Endometrium (tissue), 2 donors: ENCODE data around the gene CFAP97D1.

Source experiments
- FAIRE-seq: peaks from 2 replicates; lab custom pipeline; 2012; peaks lifted over from hg19 to GRCh38; lab: Jason Lieb, UNC
- donor health status: control.
- donor health status: control.

CFAP97D1 gene

GRCh38 chr17:43780135-43780534 is at the start of gene CFAP97D1:
Gene CFAP97D1, plus strand, starts transcription at chr17:43780435. Its CDS starts 28 bp downstream, at chr17:43780463.
- FAIRE-seq = no peak

DNA sequence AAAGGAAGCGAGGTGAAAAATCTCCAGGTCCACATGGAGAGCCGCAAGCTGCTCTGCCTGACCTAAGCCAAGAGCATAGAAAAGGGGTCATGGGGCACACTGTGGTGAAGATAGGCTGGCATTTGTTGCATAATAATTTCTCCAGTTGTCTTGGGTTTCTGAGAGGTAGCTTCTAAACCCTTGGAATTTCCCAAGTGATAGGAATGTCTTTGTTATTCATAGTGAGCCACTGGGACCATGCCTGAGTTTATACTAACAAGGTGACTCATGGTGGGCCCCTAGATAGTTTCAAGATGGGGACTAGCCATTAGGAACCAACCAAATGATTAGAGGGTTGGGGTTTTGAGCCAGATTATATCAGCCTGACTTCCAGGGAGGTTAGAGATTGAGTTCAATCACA is 47.3 kb upstream of the CFAP97D1 start:
- no peak for FAIRE-seq

- FAIRE-seq = no peak
Observed at GRCh38 chr17:43733956-43734355, 46.3 kb upstream of the CFAP97D1 start.

GRCh38 chr17:43734376-43734775 is 45.9 kb upstream of the CFAP97D1 start:
- no peak for FAIRE-seq

DNA sequence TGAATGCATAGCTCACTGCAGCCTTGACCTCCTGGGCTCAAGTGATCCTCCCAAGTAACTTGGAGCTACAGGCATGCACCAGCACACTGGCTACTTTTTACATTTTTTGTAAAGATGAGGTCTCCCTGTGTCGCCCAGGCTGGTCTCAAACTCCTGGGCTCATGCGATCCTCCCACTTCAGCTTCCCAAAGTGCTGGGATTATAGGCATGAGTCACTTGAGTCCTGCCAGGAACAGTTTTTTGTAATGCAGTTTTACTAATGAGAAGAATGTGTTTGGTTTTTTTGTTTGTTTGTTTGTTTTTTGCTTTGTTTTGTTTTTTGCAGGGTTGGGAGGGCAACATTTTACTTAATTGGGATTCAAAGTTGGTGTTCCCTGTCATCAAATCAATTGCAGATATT is 43.8 kb upstream of the CFAP97D1 start:
- no peak for FAIRE-seq

GRCh38 chr17:43737722-43738121 is 42.5 kb upstream of the CFAP97D1 start:
- no peak for FAIRE-seq

GRCh38 chr17:43740541-43740940 is 39.7 kb upstream of the CFAP97D1 start:
- FAIRE-seq = no peak

DNA sequence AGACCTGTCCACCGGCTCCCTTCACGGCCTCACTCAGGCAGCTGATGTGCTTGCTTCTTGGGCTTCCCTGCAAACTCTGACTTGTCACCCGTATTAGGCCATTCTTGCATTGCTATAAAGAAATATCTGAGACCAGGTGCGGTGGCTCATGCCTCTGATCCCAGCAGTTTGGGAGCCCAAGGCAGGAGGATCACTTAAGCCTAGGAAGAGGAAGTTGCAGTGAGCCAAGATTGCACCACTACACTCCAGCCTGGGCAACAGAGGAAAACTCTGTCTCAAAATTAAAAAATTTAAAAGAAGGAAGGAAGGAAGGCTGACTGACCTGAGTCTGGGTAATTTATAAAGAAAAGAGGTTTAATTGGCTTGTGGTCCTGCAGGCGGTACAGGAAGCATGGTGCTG is 38.6 kb upstream of the CFAP97D1 start:
- no peak for FAIRE-seq

DNA sequence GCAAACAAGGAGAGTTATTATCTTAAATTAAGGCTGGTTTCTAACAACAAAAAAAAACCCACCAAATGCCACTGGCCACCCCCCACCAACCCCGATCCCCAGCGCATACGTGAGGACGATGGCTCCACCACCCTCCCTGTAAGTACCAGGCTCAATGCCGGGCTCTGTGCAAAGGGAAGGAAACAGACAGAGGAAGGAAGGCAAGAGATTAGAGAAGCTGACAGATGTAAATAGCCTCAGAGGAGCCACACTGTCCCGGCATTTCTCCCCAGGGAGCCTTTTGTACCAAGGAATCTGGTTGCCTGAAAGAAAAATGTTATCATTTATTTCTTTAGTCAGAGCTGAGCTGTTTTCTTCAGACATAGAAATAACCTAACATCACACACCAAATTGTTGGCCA is 34.7 kb upstream of the CFAP97D1 start:
- no peak for FAIRE-seq

- FAIRE-seq = no peak
Observed at GRCh38 chr17:43750153-43750552, 30.1 kb upstream of the CFAP97D1 start.

DNA sequence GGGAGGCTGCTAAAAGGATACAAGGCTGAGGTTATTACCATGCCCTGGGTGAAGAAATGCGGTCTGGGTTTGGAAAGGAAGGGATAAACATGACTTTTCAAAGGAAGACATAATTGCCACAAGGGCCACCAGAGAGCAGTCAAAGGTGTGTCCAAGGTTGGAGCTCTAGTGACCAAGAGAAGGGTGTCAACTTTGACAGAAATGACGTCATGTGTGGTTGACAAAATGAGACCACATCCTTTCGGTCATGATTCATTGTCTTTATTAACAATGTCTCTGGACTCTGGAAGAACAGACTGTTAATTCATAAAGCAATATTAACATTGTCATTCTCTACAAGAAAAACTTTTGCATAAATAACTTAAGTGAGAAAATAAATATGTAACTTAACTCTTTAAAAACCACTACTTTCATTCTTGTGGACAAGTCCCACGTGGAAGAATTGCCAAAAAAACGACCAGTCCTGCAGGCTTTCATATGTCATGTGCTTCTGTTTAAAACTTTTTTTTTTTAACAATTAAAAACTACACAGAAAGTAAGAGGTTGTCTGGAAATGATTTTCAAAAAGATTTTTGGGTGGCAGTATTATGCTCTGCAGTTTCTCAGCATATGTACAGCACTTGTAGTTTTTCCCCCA is 26.6 kb upstream of the CFAP97D1 start:
- FAIRE-seq = no peak

DNA sequence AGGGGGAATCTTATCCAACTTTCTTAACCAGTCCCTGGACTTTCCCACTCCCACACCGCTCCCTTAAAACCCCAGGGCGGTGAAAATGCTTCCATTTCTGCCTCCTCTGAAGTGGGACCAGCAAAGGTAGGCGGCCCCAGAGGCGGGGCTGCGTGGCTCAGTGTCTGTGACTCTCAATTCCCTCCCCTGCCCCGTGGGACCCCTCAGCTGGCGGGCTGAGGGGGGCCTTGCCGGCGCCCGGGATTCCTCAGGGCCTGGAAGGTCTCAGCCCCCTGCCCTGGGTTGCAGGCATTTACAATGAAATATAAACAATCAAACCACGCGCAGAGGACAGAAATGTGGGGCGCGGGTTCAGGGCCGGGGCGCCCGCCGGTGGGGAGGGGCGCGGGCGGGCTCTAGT is 25.3 kb upstream of the CFAP97D1 start:
- FAIRE-seq = no peak

GRCh38 chr17:43755389-43755875 is 24.8 kb upstream of the CFAP97D1 start:
- no peak for FAIRE-seq

DNA sequence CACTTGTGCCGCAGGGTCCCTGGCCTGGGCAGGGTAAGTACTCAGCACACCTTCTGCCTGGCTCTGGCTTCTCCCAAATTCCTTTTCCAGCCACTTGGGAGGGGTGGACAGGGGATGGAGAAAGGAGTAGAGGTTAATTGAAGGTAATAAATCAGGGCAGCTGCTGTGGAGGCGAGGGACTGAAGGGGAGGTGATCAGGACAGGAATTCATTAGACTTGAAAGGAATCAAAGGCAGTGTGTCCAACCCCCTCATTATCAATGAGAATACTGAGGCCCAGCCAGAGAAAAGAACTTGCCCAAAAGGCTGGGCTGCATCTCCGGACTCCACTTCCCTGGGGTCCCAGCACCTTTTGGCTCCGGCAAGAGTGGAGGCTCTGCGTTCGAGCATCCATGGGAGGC is 24.0 kb upstream of the CFAP97D1 start:
- no peak for FAIRE-seq

GRCh38 chr17:43757171-43757660 is 23.0 kb upstream of the CFAP97D1 start:
- no peak for FAIRE-seq

DNA sequence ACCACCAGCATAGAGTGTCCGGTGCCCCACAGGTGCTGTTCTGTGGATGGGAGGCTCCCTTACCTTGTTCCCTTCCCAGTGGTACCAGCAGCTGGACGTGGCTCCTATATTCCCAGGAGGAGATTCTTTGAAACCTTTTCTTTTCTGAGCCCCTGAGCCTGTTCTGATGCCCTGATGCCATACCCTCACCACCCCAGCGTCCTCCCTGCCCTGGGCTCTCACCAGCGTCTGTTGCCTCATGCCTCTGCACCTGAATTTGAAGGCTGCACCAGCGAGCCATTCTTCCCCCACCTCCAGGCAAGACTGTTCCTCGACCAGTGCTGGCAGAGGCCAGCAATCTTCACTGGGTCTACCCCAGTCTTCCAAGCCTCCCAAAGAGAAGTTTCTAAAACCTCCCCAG is 22.1 kb upstream of the CFAP97D1 start:
- no peak for FAIRE-seq

DNA sequence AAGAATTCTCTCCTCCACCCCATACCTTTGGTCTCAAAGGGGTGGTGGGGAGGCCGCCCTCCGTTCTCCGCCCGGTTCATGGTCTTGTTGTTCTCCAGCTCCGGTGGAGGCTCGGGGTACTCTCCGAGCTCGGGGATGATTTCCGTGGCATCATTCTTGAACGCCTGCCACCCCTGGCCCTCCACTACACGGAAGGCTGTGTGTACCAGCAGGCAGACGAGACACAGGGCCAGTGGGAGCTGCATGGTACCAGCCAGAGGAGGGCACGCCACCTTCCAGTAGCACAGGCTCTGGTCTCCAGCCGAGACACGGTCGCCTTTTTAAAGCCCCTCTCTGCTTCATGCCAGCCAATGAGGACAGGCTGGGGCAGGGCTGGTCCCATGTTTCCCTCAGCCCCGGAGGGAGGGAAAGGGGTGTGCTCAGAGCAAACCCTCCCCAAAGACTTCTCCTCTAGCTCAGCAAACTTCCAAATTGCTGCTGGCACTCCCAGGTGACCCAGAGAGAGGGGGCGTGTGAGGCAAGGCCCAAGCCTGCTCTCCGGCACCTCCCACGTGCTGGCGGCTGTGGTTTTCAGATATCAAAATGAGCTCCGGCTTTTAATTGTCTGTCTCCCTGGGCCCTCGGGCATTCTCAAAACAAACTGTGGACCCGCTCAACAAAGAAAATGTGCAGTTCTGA is 21.6 kb upstream of the CFAP97D1 start, which contains the start of gene SOST:
SOST (minus strand) TSS at position 295 of the 678 bp plus-strand sequence; CDS start at position 245, 50 bp downstream.
- no peak for FAIRE-seq

DNA sequence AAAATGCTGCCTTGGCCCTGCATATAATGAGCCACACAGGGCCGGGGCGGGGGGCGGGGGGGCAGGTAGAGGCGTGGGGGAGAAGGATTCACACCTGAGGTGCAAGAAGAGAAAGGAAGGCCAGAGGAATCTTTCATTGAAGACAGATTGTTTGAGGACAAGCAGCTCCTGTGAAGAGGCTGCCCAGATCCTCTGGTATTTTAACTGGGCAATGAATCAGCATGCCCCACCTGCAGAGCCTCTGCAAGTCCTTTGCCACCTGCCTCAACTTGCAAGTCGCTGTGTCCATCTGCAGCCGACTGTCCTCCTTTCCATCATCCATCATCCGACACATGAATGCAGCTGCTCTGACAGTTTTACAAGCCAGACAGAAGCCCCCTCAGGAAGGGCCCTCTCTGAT is 20.4 kb upstream of the CFAP97D1 start:
- no peak for FAIRE-seq

DNA sequence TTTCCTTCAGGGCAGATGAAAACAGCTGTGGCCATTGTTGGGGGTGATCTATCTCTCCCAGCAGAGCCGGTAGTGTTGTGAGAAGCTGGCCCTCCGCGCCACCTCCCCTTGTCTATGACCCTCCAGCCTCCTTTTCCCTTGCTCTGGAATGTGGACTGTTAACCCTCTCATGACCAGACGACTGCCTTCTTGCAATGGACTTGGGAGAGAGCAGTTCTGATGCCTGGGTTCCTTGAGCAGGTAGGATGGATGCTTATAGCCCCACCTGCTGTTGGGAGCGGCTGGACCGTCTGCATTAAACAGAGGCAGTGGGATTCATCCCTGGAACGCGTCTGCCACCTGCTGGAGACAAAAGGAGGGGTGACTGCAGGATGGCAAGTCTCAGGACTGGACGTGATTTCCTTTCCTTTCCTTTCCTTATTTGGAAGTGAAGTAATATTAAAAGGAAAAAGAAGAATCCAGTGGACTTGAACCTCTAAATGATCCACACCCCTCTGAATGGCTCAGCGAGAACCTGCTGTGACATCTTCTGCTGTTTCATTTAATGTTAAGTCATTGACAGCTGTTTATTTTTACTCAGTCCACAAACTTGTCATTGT is 19.9 kb upstream of the CFAP97D1 start:
- FAIRE-seq = peak; percentile 73

- FAIRE-seq = no peak
Observed at GRCh38 chr17:43766413-43767052, 13.7 kb upstream of the CFAP97D1 start.

GRCh38 chr17:43767053-43767712 is 13.1 kb upstream of the CFAP97D1 start:
- no peak for FAIRE-seq

- FAIRE-seq = no peak
Observed at GRCh38 chr17:43767713-43768059, 12.5 kb upstream of the CFAP97D1 start.
